ENCODE data around the gene CARTPT. TPM values are rescaled to one million over a fixed set of nuclear protein-coding genes. Genes with fewer than 3 reads are reported as not detected.

CARTPT gene
- total RNA-seq, 1 experiment from 2014 or later: not detected

DNA sequence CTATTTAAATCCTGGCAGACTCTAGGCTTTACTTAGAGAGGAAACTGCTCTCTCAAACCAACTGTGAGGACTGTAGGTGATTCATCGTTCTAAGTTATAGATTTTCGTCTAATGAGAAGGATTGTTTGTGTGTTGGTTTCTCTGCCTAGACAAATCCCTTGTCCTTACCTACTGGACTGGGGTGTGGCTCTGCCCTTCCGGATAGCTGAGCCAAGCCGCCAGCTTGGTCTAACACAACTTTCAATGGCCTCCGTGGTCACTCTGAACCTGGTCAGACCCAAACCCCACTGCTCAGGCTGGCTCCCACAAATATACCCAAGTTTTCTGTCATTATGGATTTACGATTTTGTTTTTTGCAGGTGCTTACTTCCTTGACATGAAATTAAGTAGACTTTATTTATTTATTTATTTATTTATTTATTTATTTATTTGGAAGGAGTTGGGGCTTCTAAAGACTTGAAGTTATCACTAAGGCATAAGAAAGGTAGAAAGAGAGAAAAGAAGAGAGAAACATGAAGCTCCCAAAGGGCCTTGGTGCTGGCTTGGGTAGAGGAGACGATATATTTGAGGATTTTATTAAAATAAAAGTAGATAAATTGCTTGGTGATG is 19.0 kb downstream of the CARTPT start:
- RAD21 ChIA-PET (ENCODE audit: low non-redundant PET in 1 of 2, low total read pairs in 2 of 2, uncharacterized antibody in 2 of 2, unreplicated experiment in 2 of 2): no interaction called here
- Histone ChIP-seq H3K9me2 (ENCODE audit: insufficient read depth) (no peaks in the 10 kb centered on the region), H2AFZ (ENCODE audit: low read depth, low read length, poor library complexity, severe bottlenecking) (no peak overlapping the region), H3K4me3 (replicated peaks in 1 of 2; ENCODE audit: low read depth in 1 of 2, low read length in 2 of 2) (no peak overlapping the region), H3K9me3 (ENCODE audit: control insufficient read depth in 1 of 2, insufficient read depth in 1 of 2, low read depth in 1 of 2, low read length in 2 of 2) (no peaks in the 10 kb centered on the region), H3K4me2 (ENCODE audit: low read length) (no peak overlapping the region), H3K27ac (ENCODE audit: low read depth, low read length) (no peak overlapping the region), H4K20me1 (ENCODE audit: insufficient read depth) (no peaks in the 10 kb centered on the region), H3K36me3 (ENCODE audit: control insufficient read depth in 1 of 2, insufficient read depth in 2 of 2, low read length in 2 of 2) (no peaks in the 10 kb centered on the region), H3K27me3 (ENCODE audit: insufficient read depth, low read length) (no peaks in the 10 kb centered on the region), H3K79me2 (ENCODE audit: insufficient read depth, low read length) (no peaks in the 10 kb centered on the region), H3K9ac (ENCODE audit: low read length) (no peak overlapping the region), H3K4me1 (ENCODE audit: control insufficient read depth in 1 of 2, insufficient read depth in 2 of 2, low read length in 2 of 2) (no peaks in the 10 kb centered on the region)
- no TSS peak for BruUV-seq (replicated peaks)
- ATAC-seq (no peak), DNase-seq (ENCODE audit: low read depth, low spot score) (no peak)
- POLR2A ChIA-PET: no interaction called here
- CTCF ChIA-PET: no interaction called here
- intact Hi-C loops (cut with micrococcal nuclease): no loop called here
- TF ChIP-seq EZH2phosphoT487 (IDR thresholded peaks at IDR 0.05; ENCODE audit: borderline replicate concordance) (no peak), CBX3 (IDR thresholded peaks at IDR 0.05; ENCODE audit: low read depth) (no peak), EGR1 (IDR thresholded peaks at IDR 0.05; ENCODE audit: low read depth) (no peak), ELF1 (IDR thresholded peaks at IDR 0.05; ENCODE audit: borderline replicate concordance, low read depth) (no peak), EZH2 (IDR thresholded peaks at IDR 0.05) (no peak)

DNA sequence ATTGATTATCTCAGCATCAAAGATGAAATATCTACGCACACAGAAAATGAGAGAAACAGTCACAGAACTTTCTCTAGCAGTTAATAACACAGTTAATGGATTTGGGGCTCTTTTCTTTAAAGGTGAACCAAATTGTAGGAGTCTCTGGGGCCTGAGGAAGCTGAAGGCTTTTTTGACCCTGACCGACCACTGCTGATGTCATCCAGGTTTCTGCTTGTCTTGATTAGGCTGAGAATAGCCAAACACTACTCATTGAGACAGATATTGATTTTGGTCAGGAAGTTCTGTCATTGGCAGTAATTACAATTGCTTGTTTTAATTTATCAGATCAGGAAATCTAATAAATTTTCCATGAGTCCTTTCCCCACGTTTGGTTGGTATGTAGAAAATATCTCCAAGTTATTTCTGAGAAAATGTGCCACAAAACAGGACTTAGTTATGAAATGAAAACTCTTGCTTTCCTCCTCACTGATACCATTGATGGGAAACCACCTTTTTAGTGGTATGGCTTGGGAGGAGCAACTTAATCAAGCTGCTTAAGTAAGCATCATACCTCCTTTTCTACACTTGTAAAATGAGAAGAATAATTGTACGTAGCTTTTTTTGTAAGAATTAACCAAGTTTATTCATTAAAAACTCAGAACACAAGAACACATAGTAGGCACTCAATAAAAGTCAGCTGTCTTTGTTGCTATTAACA is 19.7 kb downstream of the CARTPT start:
- ChIA-PET POLR2A (no interaction called here), CTCF (no interaction called here), RAD21 (ENCODE audit: low non-redundant PET in 1 of 2, low total read pairs in 2 of 2, uncharacterized antibody in 2 of 2, unreplicated experiment in 2 of 2) (no interaction called here)
- no peak overlapping the region for H3K4me2 ChIP-seq (ENCODE audit: low read length)
- H2AFZ ChIP-seq (ENCODE audit: low read depth, low read length, poor library complexity, severe bottlenecking): no peak overlapping the region
- intact Hi-C loops (cut with micrococcal nuclease): no loop called here
- no peaks in the 10 kb centered on the region for H3K9me3 ChIP-seq (ENCODE audit: control insufficient read depth in 1 of 2, insufficient read depth in 1 of 2, low read depth in 1 of 2, low read length in 2 of 2)
- H3K4me3 ChIP-seq (replicated peaks in 1 of 2; ENCODE audit: low read depth in 1 of 2, low read length in 2 of 2): no peak overlapping the region
- DNase-seq (ENCODE audit: low read depth, low spot score) (no peak), ATAC-seq (no peak)
- no TSS peak for BruUV-seq (replicated peaks)
- H3K4me1 ChIP-seq (ENCODE audit: control insufficient read depth in 1 of 2, insufficient read depth in 2 of 2, low read length in 2 of 2): no peaks in the 10 kb centered on the region
- no peaks in the 10 kb centered on the region for H3K9me2 ChIP-seq (ENCODE audit: insufficient read depth)
- no peak for TF ChIP-seq ZNF274 (IDR thresholded peaks at IDR 0.05; ENCODE audit: low read depth, low read length)
- H4K20me1 ChIP-seq (ENCODE audit: insufficient read depth): no peaks in the 10 kb centered on the region
- no peak overlapping the region for H3K27ac ChIP-seq (ENCODE audit: low read depth, low read length)
- H3K9ac ChIP-seq (ENCODE audit: low read length): no peak overlapping the region
- no peaks in the 10 kb centered on the region for H3K27me3 ChIP-seq (ENCODE audit: insufficient read depth, low read length)
- H3K36me3 ChIP-seq (ENCODE audit: control insufficient read depth in 1 of 2, insufficient read depth in 2 of 2, low read length in 2 of 2): no peaks in the 10 kb centered on the region
- no peaks in the 10 kb centered on the region for H3K79me2 ChIP-seq (ENCODE audit: insufficient read depth, low read length)

Data from HCT116 (cell line).